Activated CD4-positive, CD25-positive, alpha-beta regulatory T cell (primary cell): ENCODE measurements around the gene SULT2A1.
A peak's percentile ranks its signal among the peaks of the same experiment; 100 is the strongest.
"Not testable (repeated sequence)": the region's sequence is repeated elsewhere in the genome, so short reads cannot be mapped to it uniquely, and the experiment has no call there.

Source experiments
- DNase-seq, 4 experiments: peaks; one replicate each; lab custom pipeline; 2025; lab: John Stamatoyannopoulos, UW

Gene SULT2A1

GRCh38 chr19:47886010-47886559 is at the start of gene SULT2A1:
Gene SULT2A1 (minus strand): TSS chr19:47886315. CDS start chr19:47886257, 58 bp downstream.
- DNase-seq, result no peak

GRCh38 chr19:47928581-47928980 is 42.5 kb upstream of the SULT2A1 start:
- not testable (repeated sequence) for DNase-seq

DNA sequence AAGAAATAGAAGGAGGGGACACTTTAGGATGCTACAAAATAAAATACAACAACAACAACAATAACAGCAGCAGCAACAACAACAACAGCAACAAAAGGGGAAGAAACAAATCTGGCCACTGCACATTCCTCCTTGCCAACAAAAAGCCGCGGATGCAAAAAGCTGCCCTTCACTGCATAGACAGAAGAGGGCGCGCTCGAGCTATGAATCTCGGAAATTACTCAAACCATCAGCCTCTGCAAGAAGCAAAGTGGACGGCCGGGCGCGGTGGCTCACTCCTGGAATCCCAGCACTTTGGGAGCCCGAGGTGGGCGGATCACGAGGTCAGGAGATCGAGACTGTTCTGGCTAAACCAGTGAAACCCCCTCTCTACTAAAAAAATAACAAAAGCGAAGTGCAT is 34.0 kb upstream of the SULT2A1 start:
- DNase-seq, result not testable (repeated sequence)

GRCh38 chr19:47910191-47910590 is 24.1 kb upstream of the SULT2A1 start:
- not testable (repeated sequence) for DNase-seq

DNA sequence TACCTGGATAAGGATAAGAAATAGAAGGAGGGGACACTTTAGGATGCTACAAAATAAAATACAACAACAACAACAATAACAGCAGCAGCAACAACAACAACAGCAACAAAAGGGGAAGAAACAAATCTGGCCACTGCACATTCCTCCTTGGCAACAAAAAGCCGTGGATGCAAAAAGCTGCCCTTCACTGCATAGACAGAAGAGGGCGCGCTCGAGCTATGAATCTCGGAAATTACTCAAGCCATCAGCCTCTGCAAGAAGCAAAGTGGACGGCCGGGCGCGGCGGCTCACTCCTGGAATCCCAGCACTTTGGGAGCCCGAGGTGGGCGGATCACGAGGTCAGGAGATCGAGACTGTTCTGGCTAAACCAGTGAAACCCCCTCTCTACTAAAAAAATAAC is 23.2 kb upstream of the SULT2A1 start:
- not testable (repeated sequence) for DNase-seq

DNA sequence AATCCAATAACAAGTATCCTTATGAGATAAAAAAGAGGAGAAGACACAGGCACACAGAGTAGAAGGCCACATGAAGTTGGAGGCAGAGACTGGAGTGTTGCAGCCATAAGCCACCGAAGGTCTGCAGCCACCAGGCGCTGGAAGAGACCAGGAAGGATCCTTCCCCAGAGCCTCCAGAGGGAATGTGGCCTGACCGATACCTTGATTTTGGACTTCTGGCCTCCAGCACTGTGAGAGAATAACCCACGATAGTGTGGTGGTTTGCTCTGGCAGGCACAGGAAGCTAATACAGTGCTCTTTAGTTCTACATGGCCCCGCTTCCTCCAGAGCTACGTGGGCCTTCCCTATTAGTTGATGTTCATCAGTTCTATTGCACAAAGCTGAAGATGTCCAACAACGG is 15.3 kb upstream of the SULT2A1 start:
- DNase-seq, result no peak

DNA sequence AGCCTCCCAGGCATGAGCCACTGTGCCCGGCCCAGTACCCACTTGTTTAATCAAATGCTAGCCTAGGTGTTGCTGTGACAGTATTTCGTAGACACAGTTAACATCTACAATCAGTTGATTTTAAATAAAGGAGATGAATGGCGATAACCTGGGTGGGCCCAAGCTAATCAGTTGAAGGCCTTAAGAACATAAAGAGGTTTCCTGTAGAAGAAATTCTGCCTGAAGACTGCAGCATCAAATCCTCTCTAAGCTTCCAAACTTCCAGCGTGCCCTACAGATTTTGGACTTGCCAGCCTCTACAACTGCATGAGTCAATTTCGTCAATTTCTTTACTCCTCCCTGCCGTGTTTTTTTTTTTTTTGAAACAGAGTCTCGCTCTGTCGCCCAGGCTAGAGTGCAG is 13.2 kb upstream of the SULT2A1 start:
- no peak for DNase-seq

DNA sequence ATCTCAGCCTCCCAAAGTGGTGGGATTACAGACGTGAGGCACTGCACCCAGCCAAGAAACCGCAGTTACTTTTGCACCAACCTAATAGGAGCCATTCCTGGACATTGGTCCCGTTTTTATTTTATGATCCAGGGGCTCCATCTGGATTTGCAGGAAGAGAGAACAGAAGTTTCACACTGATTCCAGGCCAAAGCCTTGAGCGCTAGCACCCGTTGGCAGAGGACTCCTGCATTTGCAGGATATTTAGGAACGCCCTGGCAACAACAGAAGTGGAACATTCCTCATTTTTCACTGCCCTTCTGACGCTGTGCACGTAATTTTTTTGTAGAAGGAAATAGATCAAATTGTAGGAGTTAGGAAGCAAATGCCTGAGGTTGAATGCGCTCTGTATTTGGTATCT is 11.7 kb upstream of the SULT2A1 start:
- DNase-seq, result no peak

DNA sequence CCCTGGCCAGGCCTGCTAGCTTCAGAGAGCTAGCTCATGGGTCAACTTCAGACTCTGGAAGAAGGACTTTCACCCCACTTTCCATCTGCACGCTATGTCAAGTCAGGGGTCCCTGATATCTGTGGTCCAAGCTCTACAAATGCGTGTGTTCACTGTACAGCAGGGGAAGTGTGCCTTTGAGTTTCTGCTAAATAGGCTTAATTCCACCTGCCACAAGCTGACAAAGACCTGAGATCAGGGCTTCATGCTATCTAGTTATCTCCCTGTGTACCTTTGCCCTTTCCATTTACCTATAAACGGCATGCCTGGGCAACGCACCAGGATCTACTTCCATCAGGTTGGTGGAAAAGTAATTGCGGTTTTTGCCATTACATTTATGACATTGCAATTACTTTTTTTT is 10.7 kb upstream of the SULT2A1 start:
- DNase-seq, result no peak

DNA sequence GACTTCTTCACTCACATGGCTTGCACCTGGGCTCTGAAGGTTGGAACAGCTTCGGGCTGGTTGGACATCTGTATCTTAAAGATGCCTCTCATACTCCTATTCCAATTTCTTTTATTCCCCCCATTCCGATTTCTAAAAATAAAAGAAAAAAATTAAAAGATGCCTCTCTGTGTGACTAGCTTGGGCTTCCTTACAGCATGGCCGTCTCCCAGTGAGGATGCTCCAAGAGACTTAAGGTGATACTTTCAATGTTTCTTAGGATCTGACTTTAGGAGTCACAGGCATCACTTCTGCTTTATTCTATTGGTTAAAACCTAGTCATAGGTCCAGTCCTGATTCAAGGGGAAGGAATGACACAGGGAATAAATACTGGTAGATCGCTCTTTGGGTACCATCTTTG is 9.9 kb upstream of the SULT2A1 start:
- DNase-seq, result no peak

GRCh38 chr19:47895165-47895782 is 9.2 kb upstream of the SULT2A1 start:
- no peak for DNase-seq

- no peak for DNase-seq
Measured at GRCh38 chr19:47891923-47892666, 6.0 kb upstream of the SULT2A1 start.

DNA sequence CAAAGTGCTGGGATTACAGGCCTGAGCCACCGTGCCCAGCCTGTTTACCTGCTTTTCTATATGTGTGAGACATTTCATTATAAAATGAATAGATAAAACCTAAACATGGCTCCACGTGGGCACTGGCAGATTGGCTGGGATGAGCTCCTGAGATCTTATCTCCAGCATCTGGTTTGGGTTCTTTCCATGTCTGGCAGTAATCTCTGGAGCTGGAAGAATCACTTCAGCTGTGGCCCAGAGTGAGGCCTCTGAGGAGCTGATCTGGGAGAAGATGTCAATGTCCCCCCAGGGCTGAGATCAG is 5.5 kb upstream of the SULT2A1 start:
- DNase-seq, result no peak

DNA sequence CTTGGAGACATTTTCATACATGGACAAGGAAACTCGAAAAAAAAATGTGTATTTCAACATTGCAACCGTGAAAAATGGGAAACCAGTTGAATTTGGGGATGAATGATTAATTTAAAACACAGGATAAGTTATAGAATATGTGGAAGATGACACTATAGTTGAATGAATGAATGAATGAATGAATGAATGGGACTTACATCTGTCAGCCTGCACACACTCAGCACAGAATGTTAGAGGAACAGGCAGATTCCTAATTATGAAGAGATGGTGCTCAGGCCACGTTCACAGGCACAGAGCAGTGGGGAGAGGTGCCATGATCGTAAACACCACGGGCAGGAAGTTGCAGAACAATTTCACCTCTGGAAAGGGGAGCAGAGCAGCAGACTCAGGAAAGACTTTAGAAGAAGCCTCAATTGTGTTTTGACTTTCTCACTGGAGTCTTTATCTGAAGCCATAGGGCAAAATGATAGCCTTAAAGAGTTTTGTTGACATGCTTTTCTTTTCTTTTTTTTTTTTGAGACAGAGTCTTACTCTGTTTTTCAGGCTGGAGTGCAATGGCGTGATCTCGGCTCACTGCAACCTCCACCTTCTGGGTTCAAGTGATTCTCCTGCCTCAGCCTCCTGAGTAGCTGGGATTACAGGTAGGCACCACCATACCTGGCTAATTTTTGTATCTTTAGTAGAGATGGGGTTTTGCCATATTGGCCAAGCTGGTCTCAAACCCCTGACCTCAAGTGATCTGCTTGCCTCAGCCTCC is 4.9 kb upstream of the SULT2A1 start:
- DNase-seq, result no peak

GRCh38 chr19:47885067-47885463 is 1.1 kb downstream of the SULT2A1 start:
- DNase-seq, result no peak

- DNase-seq, result no peak
Measured at GRCh38 chr19:47882890-47883289, 3.2 kb downstream of the SULT2A1 start.

GRCh38 chr19:47881757-47882156 is 4.4 kb downstream of the SULT2A1 start:
- no peak for DNase-seq

DNA sequence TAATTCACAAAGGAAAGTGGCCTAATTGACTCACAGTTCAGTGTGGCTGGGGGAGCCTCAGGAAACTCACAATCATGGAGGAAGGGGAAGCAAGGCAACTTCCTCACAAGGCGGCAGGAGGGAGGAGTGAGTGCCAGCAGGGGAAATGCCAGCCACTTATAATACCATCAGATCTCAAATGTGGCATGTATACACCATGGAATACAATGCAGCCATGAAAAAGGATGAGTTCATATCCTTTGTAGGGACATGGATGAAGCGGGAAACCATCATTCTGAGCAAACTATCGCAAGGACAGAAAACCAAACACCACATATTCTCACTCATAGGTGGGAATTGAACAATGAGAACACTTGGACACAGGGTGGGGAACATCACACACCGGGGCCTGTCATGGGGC is 6.7 kb downstream of the SULT2A1 start:
- not testable (repeated sequence) for DNase-seq

DNA sequence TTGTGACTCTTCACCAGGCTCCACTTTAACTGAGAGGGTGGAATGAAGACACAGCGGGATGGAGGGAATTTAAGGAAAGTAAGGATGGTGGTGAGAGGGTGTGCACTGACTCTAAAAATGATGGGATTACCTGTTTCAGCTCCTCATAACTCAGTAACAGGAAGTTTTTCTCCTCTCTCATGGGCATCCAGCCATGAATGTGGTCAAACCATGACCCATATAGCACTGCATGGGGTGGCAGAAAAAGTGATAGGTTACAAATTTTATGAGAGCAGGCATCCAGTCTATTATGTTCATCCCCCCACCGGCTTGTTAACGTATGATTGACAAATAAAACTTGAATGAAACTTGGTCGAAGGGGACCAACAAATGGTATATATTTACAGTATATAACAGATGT is 7.2 kb downstream of the SULT2A1 start:
- DNase-seq, result no peak

DNA sequence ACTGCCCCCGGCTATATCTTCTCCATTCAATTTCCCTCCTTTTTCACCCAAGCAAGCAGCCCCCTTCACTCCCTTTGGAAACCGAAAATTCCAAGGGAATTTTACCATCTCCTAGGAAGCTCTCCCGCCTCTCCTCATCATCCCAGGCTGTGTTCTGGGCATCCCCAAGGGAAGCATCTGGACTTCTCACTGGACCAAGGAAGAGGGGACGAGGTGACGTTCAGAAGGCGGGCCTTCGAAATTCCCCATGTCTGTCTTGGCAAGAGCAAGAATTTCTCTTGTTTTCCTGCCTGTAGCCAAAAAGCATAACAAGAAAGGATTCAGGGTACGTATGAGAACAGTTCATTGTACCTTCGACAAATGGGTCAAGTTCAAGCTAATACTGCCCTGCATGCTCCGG is 20.9 kb downstream of the SULT2A1 start:
- DNase-seq, result no peak

GRCh38 chr19:47863514-47863936 is 22.6 kb downstream of the SULT2A1 start:
- peak; percentile 67 to 90 (median 82) for DNase-seq

GRCh38 chr19:47861630-47862029 is 24.5 kb downstream of the SULT2A1 start:
- DNase-seq, result no peak
